GM21723 (cell line): ENCODE results near the gene MCOLN1.

Experiments
- ATAC-seq: cut with Tn5 transposase; IDR thresholded peaks from one replicate; pipeline ENCODE4 v1.9.1; 2021; ENCODE audit warnings: mild to moderate bottlenecking, moderate library complexity; ENCODE audit not compliant: unreplicated experiment

MCOLN1 gene

GRCh38 chr19:7500811-7501450 is 21.5 kb upstream of the MCOLN1 start:
- ATAC-seq = no peak

GRCh38 chr19:7502552-7502951 is 19.9 kb upstream of the MCOLN1 start:
- no peak for ATAC-seq

- no peak for ATAC-seq
These were observed 17.7 kb upstream of the MCOLN1 start for GRCh38 chr19:7504684-7505083.

GRCh38 chr19:7505288-7505681 is 17.1 kb upstream of the MCOLN1 start:
- ATAC-seq = no peak

GRCh38 chr19:7505682-7506384 is 16.6 kb upstream of the MCOLN1 start:
- no peak for ATAC-seq

GRCh38 chr19:7506385-7507328 is 15.8 kb upstream of the MCOLN1 start:
- no peak for ATAC-seq

GRCh38 chr19:7507884-7508283 is 14.5 kb upstream of the MCOLN1 start:
- ATAC-seq = no peak

GRCh38 chr19:7509625-7510024 is 12.8 kb upstream of the MCOLN1 start:
- no peak for ATAC-seq

- ATAC-seq = no peak
These were observed 10.0 kb upstream of the MCOLN1 start for GRCh38 chr19:7512400-7512851.

GRCh38 chr19:7513809-7514642 is 8.4 kb upstream of the MCOLN1 start:
- ATAC-seq = no peak

- no peak for ATAC-seq
These were observed 7.2 kb upstream of the MCOLN1 start for GRCh38 chr19:7515110-7515644.

- ATAC-seq = no peak
These were observed 6.7 kb upstream of the MCOLN1 start, which contains the start of gene ZNF358 for GRCh38 chr19:7515645-7516151. Gene ZNF358 (plus strand): TSS chr19:7516103. CDS start chr19:7519243, 3,140 bp downstream.

GRCh38 chr19:7516333-7516732 is 6.1 kb upstream of the MCOLN1 start:
- no peak for ATAC-seq

- no peak for ATAC-seq
These were observed 5.5 kb upstream of the MCOLN1 start for GRCh38 chr19:7516878-7517277.

GRCh38 chr19:7519361-7520130 is 2.9 kb upstream of the MCOLN1 start:
- ATAC-seq = no peak

GRCh38 chr19:7520131-7521051 is 2.0 kb upstream of the MCOLN1 start:
- ATAC-seq = no peak

GRCh38 chr19:7521551-7522071 is 813 bp upstream of the MCOLN1 start:
- no peak for ATAC-seq
